ENCODE measurements around the gene PFKL.
"Not testable (repeated sequence)": the region's sequence is repeated elsewhere in the genome, so short reads cannot be mapped to it uniquely, and the experiment has no call there.

The PFKL gene

DNA sequence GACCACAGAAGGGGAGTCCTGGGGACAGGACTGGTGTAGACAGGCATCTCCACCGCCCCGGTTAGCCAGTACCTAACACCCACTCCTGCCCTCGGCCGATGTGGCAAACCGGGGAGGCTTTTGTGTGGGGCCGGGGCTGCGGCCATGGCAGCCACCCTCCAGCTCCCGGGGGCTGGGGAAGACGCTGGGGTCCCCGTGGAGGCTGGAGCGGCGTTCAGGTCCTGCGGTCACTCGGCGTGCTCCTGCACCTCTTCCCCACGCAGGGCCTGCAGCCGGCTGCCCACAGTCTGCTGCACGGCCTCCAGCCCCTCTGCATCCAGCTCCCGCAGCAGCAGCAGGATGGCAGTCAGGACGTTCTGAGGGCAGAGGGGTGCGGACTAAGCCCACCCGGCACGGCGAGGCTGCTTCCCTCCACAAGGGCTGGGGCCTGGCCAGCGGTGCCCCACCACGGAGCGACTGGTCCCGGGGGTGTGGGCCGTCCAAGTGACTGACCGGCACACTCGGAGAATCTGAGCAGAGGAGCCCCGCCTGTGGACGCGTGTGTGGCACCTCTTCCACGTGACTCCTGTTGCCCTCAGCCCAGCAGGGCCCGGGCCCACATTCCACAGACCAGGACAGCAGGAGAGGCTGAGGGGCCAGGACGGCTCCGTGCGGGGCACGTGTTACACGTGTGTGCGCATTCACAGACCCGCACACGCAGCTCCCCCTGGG lies 30.3 kb downstream of the PFKL start:
- no peak for DNase-seq

DNA sequence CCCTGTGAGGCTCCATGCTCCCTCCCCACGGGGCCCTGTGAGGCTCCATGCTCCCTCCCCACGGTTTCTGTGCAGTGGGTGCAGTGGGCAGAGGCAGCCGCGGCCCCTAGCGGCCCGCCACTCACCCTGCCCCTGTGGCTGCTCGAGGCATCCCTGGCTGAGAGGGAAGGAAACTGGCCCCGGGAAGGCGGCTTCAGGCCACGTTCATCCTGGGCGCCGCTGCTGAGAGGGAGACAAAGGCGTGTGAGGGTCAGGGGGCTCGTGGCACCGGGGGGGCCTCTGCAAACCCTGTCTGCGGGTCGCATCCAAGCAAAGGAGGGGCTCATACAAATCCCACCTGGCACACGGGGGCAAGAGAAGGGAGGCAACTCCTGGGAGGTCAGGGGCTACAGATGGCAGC lies 30.8 kb downstream of the PFKL start:
- no peak for DNase-seq

DNA sequence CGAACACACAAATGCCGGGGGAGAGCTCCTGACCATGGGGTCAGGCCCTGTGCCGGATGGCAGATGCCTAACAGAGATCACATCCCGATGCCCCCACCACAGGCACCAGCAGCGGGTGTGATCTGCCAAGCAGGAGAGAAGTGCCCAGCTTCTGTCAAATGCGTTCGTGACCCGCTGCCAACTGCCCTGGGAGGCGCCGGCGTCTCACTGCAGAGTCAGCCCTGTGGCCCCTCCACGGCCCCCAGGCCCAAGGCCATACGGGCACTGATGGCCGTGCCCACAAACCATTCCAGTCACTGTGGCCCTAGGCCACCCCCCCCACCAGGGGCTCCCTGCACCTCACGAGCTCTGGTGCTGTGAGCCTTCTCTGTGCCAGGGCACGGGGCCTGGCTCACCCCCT lies 31.4 kb downstream of the PFKL start:
- no peak for DNase-seq

- no peak for DNase-seq
Observed at GRCh38 chr21:44331650-44332307, 31.9 kb downstream of the PFKL start.

GRCh38 chr21:44332383-44332782 lies 32.5 kb downstream of the PFKL start:
- no peak for DNase-seq

DNA sequence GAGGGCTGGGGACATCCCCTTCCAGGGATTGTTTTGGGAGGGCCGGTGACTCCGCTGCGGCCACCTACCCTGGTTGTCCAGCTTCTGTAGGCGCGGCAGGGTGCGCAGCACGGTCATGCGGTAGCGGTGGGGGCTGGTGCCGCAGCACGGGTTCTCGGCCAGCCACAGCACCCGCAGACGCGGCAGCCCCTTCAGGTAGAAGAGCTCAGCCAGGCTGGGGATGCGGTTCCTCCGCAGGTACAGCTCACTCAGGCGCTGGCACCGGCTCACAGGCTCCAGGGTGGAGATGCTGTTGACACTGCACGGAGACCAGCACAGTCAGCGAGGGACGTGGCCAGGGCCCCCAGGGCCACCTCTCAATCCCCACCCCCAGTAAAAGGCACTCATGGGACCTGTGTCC lies 33.1 kb downstream of the PFKL start:
- DNase-seq: no peak

DNA sequence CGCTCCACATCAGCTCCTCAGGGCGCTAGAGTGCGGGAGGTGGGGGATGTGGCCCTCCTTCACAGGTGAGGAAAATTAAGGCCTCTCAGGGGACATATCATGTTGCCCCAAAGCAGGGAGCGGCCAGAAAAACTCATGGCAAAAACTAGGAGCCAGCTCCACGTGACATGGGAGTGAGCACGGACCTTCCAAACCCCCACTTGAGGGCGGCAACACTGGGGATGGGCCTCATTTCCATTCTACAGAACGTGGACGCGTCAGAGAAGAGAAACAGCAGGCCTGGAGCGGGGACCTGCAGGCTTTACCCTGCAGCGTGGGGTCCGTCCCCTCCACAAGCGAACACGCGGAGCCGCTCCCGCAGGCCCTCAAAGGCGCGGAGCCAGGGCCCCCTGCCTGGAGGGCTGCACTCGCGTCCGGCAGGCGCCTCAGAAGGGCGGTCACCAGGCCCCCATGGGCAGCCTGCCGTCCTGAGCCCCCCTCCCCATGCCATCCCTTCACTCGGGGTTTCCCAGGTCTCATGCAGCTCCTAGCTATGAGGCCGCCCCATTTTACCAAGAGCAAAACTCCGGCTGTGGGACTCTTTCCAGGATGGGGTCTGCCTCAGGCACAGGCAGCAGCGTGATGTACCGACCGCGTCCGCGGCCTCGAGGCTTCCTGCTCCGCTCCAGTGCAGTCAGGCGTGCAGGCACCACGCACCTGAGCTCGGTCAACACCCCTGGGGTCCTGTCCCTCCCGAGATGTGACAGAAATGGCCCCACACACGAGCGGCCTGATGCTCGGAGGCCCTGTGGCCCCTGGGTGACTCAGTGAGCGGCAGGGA lies 33.9 kb downstream of the PFKL start:
- no peak for DNase-seq

GRCh38 chr21:44334329-44335030 lies 34.6 kb downstream of the PFKL start:
- no peak for DNase-seq

DNA sequence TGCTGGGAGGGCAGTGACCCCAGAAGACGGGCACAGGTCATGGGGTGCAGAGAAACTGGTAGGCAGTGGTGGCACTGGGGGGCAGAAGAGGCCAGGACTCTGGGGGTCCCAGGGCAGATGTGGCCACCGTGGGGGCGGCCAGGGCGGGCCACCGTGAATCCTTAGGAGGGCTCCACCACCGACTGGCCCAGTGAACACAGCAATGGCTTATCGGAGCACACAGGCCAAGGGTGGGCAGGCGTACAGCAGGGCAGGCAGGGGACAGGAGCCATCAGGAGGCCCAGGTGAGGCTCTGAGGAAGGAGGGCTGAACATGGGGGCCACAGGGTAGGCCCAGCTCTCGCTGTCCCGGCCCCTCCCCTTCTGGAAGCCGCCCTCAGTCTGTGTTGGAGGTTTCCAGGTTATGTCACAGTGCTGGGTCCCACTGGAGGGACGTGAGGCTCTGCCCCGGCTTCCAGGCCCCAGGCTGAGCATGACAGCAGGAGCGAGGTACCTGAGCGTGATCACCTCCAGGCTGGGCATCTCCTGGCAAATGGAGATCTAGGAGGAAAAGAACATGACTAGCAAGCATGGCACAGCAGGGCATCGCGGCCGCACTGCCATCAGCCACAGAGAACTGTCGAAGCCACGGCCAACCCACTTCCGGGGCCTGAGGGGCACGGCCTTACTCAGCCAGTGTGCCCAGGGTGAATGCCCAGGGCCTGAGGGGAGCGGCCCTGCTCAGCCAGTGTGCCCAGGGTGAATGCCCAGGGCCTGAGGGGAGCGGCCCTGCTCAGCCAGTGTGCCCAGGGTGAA lies 35.6 kb downstream of the PFKL start:
- no peak for DNase-seq

DNA sequence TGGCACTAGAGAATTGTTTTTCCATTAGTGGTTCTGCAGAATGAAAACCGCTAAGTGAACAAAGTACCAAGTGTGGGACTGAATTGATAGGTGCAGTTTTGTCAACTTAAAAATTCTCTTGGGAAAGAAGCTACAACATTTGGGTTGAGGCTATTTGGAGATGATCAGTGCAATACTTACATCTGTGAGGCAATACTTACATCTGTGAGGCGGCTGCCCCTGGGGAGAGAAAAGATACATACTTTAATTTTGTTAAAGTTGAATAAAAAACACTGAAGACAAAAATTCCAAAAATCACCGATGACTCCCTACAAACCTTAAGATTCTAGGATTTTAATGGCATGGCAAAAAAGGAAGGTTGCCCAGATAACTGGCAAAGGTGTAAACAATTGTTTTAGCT lies 37.6 kb downstream of the PFKL start:
- no peak for DNase-seq

- DNase-seq: peak; percentile 61
Observed at GRCh38 chr21:44337941-44338895, 38.4 kb downstream of the PFKL start.

DNA sequence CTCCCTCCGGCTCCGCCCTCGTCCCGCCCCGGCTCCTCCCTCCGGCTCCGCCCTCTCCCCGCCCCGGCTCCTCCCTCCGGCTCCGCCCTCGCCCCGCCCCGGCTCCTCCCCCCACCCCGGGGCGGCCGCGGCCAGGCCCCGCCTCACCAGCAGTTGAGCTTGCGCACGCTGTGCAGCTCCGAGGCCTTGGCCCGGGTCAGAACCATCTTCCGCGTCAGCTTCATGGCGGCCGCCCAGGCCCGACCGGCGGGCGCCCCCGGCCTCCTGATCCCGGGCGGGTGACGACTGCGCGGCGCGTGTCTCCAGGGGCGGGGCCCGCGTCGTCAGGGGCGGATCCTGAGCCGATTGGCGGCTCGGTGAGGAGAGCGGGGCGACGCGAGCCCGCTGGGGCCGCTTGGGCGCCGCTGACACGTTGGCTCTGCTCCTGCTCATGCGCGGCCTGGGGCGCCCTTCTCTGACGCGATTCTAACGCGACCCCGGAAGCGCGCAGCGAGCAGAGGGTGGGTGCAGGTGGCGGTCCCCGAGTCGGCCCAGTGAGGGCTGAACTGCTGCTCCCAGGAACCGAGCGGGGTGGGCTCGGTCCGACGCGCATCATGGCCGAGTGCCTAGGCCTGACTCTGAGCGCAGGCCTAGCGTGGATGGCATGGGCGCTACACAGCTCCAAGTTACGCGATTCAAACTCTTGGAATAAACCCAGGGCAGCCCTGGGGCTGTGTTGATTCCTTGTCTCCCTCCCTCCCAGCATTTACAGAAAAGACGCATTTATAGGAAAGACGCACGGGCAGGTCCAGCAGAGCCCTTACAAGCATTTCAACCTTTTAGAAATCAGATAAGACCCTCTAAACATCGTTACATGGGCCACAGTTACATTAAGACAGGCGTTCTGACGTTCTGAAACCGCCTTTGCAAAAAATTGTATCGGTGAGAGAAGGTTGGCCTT lies 39.4 kb downstream of the PFKL start, which contains the start of gene CFAP410:
Gene CFAP410 (minus strand): TSS at position 420 of the 940 bp plus-strand sequence. CDS start 196 bp downstream, at position 224.
- DNase-seq: peak; percentile 96

DNA sequence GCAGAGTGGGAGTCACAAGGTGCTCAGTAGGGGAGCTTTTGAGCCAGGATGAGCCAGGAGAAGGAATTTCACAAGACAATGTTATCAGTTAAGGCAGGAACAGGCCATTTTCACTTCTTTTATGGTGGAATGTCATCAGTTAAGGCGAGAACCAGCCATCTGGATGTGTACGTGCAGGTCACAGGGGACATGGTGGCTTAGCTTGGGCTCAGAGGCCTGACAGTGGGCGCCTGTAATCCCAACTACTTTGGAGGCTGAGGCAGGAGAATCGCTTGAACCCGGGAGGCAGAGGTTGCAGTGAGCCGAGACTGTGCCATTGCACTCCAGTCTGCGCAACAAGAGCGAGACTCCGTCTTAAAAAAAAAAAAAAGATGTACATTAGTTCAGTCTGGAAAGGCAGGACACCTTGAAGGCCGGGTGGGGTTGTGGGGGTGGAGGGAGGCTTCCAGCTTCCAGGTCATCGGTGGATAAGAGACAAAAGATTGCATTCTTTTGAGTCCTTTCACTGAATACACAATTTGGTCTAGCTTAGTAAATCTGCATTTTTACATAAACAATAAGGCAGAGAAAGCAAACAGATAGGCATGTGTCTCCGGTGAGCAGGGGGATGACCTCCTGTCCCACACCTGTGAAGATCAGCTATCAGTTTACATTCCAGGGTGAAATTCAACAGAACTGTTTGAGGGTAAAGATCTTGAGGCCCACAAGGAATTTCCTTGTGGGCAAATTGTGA lies 42.0 kb downstream of the PFKL start:
- not testable (repeated sequence) for DNase-seq

GRCh38 chr21:44342981-44343380 lies 43.1 kb downstream of the PFKL start:
- DNase-seq: not testable (repeated sequence)

GRCh38 chr21:44344541-44345183 lies 44.8 kb downstream of the PFKL start:
- DNase-seq: no peak

DNA sequence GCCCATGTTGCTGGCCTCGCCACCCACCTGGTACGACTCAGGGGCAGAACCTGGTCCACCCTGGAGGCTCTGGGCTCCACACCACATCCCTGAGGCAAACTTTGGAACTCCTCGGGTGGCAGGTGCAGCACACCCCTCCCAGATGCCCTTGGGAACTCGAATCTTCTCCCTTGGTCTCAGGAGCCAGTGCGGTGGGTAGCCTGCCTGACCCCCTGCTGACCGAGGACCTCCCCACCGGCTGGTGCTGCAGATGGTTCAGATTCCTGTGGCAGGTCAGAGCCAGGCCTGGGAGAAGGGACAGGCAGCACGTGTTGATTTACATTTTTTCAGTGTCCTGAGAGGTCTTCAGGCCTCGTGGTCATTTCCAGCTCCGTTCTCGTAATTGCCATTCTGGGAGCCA lies 45.6 kb downstream of the PFKL start:
- no peak for DNase-seq

GRCh38 chr21:44347911-44348451 lies 48.1 kb downstream of the PFKL start:
- DNase-seq: peak; percentile 83

GRCh38 chr21:44348861-44349260 lies 49.0 kb downstream of the PFKL start:
- DNase-seq: no peak
